Astrocyte (in vitro differentiated cells and primary cell): Measurements from ENCODE around the gene FADS2. TPM values are rescaled to one million over a fixed set of nuclear protein-coding genes. Genes with fewer than 3 reads are reported as not detected.

ENCODE experiments used
- DNase-seq: peaks from one replicate; pipeline ENCODE4 v3.0.0-alpha.2; 2010; ENCODE audit warnings: low read depth
- FAIRE-seq: peaks from 2 replicates; lab custom pipeline; 2011; peaks lifted over from hg19 to GRCh38; lab: Jason Lieb, UNC
- H2AFZ ChIP-seq: 2 replicates; pipeline ENCODE4 v1.6.0; 2012; ENCODE audit warnings: low read depth, low read length, inconsistent platforms
- H3K27ac ChIP-seq: 2 replicates; pipeline ENCODE4 v1.5.1; 2011; ENCODE audit warnings: low read depth, low read length, inconsistent platforms
- H3K27me3 ChIP-seq: 2 replicates; pipeline ENCODE4 v1.6.0; 2011; ENCODE audit warnings: low read length, inconsistent platforms; ENCODE audit not compliant: insufficient read depth
- H3K36me3 ChIP-seq: 2 replicates; pipeline ENCODE4 v1.5.1; 2011; ENCODE audit warnings: low read length, inconsistent platforms; ENCODE audit not compliant: insufficient read depth
- H3K4me1 ChIP-seq: 2 replicates; pipeline ENCODE4 v1.5.1; 2011; ENCODE audit warnings: low read length, inconsistent platforms; ENCODE audit not compliant: insufficient read depth
- H3K4me2 ChIP-seq: 2 replicates; pipeline ENCODE4 v1.6.0; 2012; ENCODE audit warnings: low read length, inconsistent platforms
- H3K4me3 ChIP-seq: 2 replicates; pipeline ENCODE4 v1.5.1; 2011; ENCODE audit warnings: low read depth, mild to moderate bottlenecking, low read length, inconsistent platforms; ENCODE audit not compliant: insufficient read depth
- H3K79me2 ChIP-seq: 2 replicates; pipeline ENCODE4 v1.6.0; 2012; ENCODE audit warnings: mild to moderate bottlenecking, low read length, inconsistent platforms; ENCODE audit not compliant: insufficient read depth
- H3K9ac ChIP-seq: 2 replicates; pipeline ENCODE4 v1.6.0; 2012; ENCODE audit warnings: mild to moderate bottlenecking, low read length, inconsistent platforms
- H3K9me3 ChIP-seq: 2 replicates; pipeline ENCODE4 v1.5.1; 2012; ENCODE audit warnings: low read depth, mild to moderate bottlenecking, low read length, inconsistent platforms; ENCODE audit not compliant: insufficient read depth
- H4K20me1 ChIP-seq: 2 replicates; pipeline ENCODE4 v1.6.0; 2012; ENCODE audit warnings: low read length, inconsistent platforms; ENCODE audit not compliant: insufficient read depth
- H3K27ac Mint-ChIP-seq: one replicate; pipeline ENCODE4 v1.8.0; 2021; ENCODE audit warnings: mild to moderate bottlenecking, mixed read lengths; ENCODE audit not compliant: unreplicated experiment
- H3K27me3 Mint-ChIP-seq: one replicate; pipeline ENCODE4 v1.8.0; 2021; ENCODE audit warnings: low read depth, mixed read lengths; ENCODE audit not compliant: unreplicated experiment
- H3K36me3 Mint-ChIP-seq: one replicate; pipeline ENCODE4 v1.8.0; 2021; ENCODE audit warnings: low read depth, mixed read lengths; ENCODE audit not compliant: unreplicated experiment
- H3K4me1 Mint-ChIP-seq: one replicate; pipeline ENCODE4 v1.8.0; 2021; ENCODE audit warnings: low read depth, mixed read lengths; ENCODE audit not compliant: unreplicated experiment
- H3K4me3 Mint-ChIP-seq: one replicate; pipeline ENCODE4 v1.8.0; 2021; ENCODE audit warnings: mild to moderate bottlenecking, moderate library complexity, mixed read lengths; ENCODE audit not compliant: unreplicated experiment
- H3K9me3 Mint-ChIP-seq: one replicate; pipeline ENCODE4 v1.8.0; 2021; ENCODE audit warnings: mild to moderate bottlenecking, mixed read lengths; ENCODE audit not compliant: unreplicated experiment
- CTCF ChIP-seq: IDR thresholded peaks from 2 replicates; pipeline ENCODE4 v1.5.1; 2011; ENCODE audit warnings: low read depth, mild to moderate bottlenecking, inconsistent platforms, low read length, moderate library complexity; ENCODE audit not compliant: insufficient read depth
- EZH2 ChIP-seq: IDR thresholded peaks from 2 replicates; pipeline ENCODE4 v1.6.1; 2012; ENCODE audit warnings: mild to moderate bottlenecking, low read length, inconsistent platforms; ENCODE audit not compliant: insufficient read depth
- total RNA-seq: library from RNA; stranded (reverse); gene quantifications from 2 replicates; pipeline ENCODE4 v1.2.1, GENCODE V29; 2021

The FADS2 gene
- total RNA-seq, 1 donor from 2014 or later = 287 TPM

GRCh38 chr11:61905067-61905696 lies 77.1 kb downstream of the FADS2 start:
- Histone ChIP-seq H4K20me1 (no peaks in the 10 kb centered on the region), H2AFZ (no peak overlapping the region), H3K79me2 (no peaks in the 10 kb centered on the region), H3K9me3 (no peaks in the 10 kb centered on the region), H3K27me3 (no peaks in the 10 kb centered on the region), H3K27ac (no peak overlapping the region), H3K4me3 (no peak overlapping the region), H3K4me1 (no peaks in the 10 kb centered on the region), H3K9ac (no peak overlapping the region), H3K36me3 (no peaks in the 10 kb centered on the region), H3K4me2 (no peak overlapping the region)
- TF ChIP-seq CTCF (no peak), EZH2 (no peak)
- FAIRE-seq (no peak), DNase-seq (no peak)
- H3K4me3 Mint-ChIP-seq = no peak overlapping the region
- peaks cover 1% of the 10 kb centered on the region for H3K9me3 Mint-ChIP-seq
- peaks cover 31% of the 10 kb centered on the region for H3K27me3 Mint-ChIP-seq
- peaks cover 3% of the 10 kb centered on the region for H3K36me3 Mint-ChIP-seq
- H3K4me1 Mint-ChIP-seq = peaks cover 4% of the 10 kb centered on the region
- no peak overlapping the region for H3K27ac Mint-ChIP-seq

GRCh38 chr11:61905801-61906521 lies 77.9 kb downstream of the FADS2 start:
- H3K4me2 ChIP-seq = no peak overlapping the region
- no peak overlapping the region for H3K27ac ChIP-seq
- H3K4me3 ChIP-seq = no peak overlapping the region
- H3K9me3 Mint-ChIP-seq = peaks cover 1% of the 10 kb centered on the region
- no peak overlapping the region for H3K27ac Mint-ChIP-seq
- peaks cover 32% of the 10 kb centered on the region for H3K27me3 Mint-ChIP-seq
- H3K4me1 Mint-ChIP-seq = peaks cover 4% of the 10 kb centered on the region
- H3K4me3 Mint-ChIP-seq = no peak overlapping the region
- no peak for FAIRE-seq
- H4K20me1 ChIP-seq = no peaks in the 10 kb centered on the region
- H3K9ac ChIP-seq = no peak overlapping the region
- TF ChIP-seq CTCF (no peak), EZH2 (no peak)
- H3K36me3 ChIP-seq = no peaks in the 10 kb centered on the region
- no peak overlapping the region for H2AFZ ChIP-seq
- no peaks in the 10 kb centered on the region for H3K79me2 ChIP-seq
- DNase-seq = no peak
- no peaks in the 10 kb centered on the region for H3K9me3 ChIP-seq
- no peaks in the 10 kb centered on the region for H3K27me3 ChIP-seq
- peaks cover 3% of the 10 kb centered on the region for H3K36me3 Mint-ChIP-seq
- H3K4me1 ChIP-seq = no peaks in the 10 kb centered on the region

- Histone ChIP-seq H3K4me2 (no peak overlapping the region), H3K79me2 (no peaks in the 10 kb centered on the region), H2AFZ (no peak overlapping the region), H3K9ac (no peak overlapping the region), H3K27ac (no peak overlapping the region), H3K4me1 (no peaks in the 10 kb centered on the region), H3K27me3 (no peaks in the 10 kb centered on the region), H3K36me3 (no peaks in the 10 kb centered on the region), H4K20me1 (no peaks in the 10 kb centered on the region), H3K4me3 (no peak overlapping the region), H3K9me3 (no peaks in the 10 kb centered on the region)
- peaks cover 4% of the 10 kb centered on the region for H3K4me1 Mint-ChIP-seq
- DNase-seq = no peak
- peaks cover 3% of the 10 kb centered on the region for H3K36me3 Mint-ChIP-seq
- no peak for TF ChIP-seq EZH2
- TF ChIP-seq CTCF = no peak
- H3K27ac Mint-ChIP-seq = no peak overlapping the region
- peaks cover 1% of the 10 kb centered on the region for H3K9me3 Mint-ChIP-seq
- FAIRE-seq = no peak
- H3K4me3 Mint-ChIP-seq = no peak overlapping the region
- peaks cover 36% of the 10 kb centered on the region for H3K27me3 Mint-ChIP-seq
Measured at GRCh38 chr11:61906522-61906909, 78.4 kb downstream of the FADS2 start.
